Right atrium auricular region (tissue), 2 donors: Measurements from ENCODE around the gene CHST10. TPM values are rescaled to one million over a fixed set of nuclear protein-coding genes. Genes with fewer than 3 reads are reported as not detected.

Experiments used
- DNase-seq: peaks from one replicate; pipeline ENCODE4 v3.0.0-alpha.2; 2019; ENCODE audit warnings: low spot score
- H3K27ac ChIP-seq, 2 donors: fragments of 200-600 bp; sonication (generic); 1 replicate in 1 of 2; 2 replicates in 1 of 2; pipeline ENCODE4 v1.5.1; 2016 to 2019
- H3K27me3 ChIP-seq, 2 donors: fragments of 200-600 bp; sonication (generic); one replicate each; pipeline versions ENCODE4 v1.5.1 to v1.6.0; 2017 to 2019
- H3K36me3 ChIP-seq: fragments of 200-600 bp; sonication (generic); one replicate; pipeline ENCODE4 v1.5.1; 2016
- H3K4me1 ChIP-seq, 2 donors: fragments of 200-600 bp; sonication (generic); one replicate each; pipeline versions ENCODE4 v1.5.1 to v1.6.0; 2017 to 2019
- H3K4me3 ChIP-seq, 2 donors: fragments of 200-600 bp; sonication (generic); 1 replicate in 1 of 2; 2 replicates in 1 of 2; pipeline ENCODE4 v1.5.1; 2017 to 2019; ENCODE audit warnings: mild to moderate bottlenecking in 1 of 2, moderate library complexity in 1 of 2
- H3K9me3 ChIP-seq, 2 donors: fragments of 200-600 bp; sonication (generic); one replicate each; pipeline ENCODE4 v1.5.1; 2019
- total RNA-seq, 2 donors: library from RNA; depleted of rRNA; stranded (reverse); fragments of >200 nt; gene quantifications; one replicate each; pipeline ENCODE4 v1.1.0, GENCODE V29; 2016
- TF ChIP-seq, protein P1 (sequence below), 2 donors: fragments of 200-600 bp; sonication (generic); IDR thresholded peaks; one replicate each; pipeline ENCODE4 v1.5.1; 2019; ENCODE audit warnings: antibody characterized with exemption in 2 of 2

CHST10 gene
- total RNA-seq, 2 donors from 2014 or later, result 12.5 to 16.4 TPM

DNA sequence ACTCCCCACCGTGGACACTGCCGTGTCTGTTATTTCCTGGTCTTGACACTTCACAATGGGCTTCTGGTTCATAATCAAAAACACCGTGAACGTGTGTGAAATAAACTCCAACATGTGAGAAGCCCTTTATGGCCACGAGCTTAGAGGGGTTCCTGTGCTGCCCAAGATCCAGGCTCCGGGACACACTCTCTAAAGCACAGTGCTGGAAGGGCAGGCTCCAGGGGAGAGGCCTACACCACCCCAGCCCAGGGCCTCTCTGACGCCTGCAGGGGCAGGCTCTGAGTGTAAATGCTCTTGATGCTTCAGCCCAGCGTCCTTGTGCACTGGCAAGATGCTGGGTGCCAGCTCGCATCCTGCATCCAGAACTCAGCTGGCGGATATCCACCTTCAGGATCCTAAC lies 13.7 kb downstream of the CHST10 start:
- no peaks in the 10 kb centered on the region for H3K9me3 ChIP-seq
- H3K27me3 ChIP-seq, result no peaks in the 10 kb centered on the region
- TF ChIP-seq, protein P1, sequence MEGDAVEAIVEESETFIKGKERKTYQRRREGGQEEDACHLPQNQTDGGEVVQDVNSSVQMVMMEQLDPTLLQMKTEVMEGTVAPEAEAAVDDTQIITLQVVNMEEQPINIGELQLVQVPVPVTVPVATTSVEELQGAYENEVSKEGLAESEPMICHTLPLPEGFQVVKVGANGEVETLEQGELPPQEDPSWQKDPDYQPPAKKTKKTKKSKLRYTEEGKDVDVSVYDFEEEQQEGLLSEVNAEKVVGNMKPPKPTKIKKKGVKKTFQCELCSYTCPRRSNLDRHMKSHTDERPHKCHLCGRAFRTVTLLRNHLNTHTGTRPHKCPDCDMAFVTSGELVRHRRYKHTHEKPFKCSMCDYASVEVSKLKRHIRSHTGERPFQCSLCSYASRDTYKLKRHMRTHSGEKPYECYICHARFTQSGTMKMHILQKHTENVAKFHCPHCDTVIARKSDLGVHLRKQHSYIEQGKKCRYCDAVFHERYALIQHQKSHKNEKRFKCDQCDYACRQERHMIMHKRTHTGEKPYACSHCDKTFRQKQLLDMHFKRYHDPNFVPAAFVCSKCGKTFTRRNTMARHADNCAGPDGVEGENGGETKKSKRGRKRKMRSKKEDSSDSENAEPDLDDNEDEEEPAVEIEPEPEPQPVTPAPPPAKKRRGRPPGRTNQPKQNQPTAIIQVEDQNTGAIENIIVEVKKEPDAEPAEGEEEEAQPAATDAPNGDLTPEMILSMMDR (IDR thresholded peaks at IDR 0.05), result no peak
- DNase-seq, result no peak
- peaks cover 43% of the 10 kb centered on the region for H3K36me3 ChIP-seq
- no peak overlapping the region for H3K27ac ChIP-seq
- peaks cover 0 to 19% of the 10 kb centered on the region in 2 donors for H3K4me1 ChIP-seq
- H3K4me3 ChIP-seq, result no peak overlapping the region

GRCh38 chr2:100401268-100401667 lies 16.2 kb downstream of the CHST10 start:
- H3K4me3 ChIP-seq, result no peak overlapping the region
- no peaks in the 10 kb centered on the region for H3K9me3 ChIP-seq
- DNase-seq, result no peak
- H3K36me3 ChIP-seq, result peaks cover 57% of the 10 kb centered on the region
- H3K27ac ChIP-seq, result no peak overlapping the region
- TF ChIP-seq, protein P1 (IDR thresholded peaks at IDR 0.05), result no peak
- H3K27me3 ChIP-seq, result no peaks in the 10 kb centered on the region
- no peaks in the 10 kb centered on the region for H3K4me1 ChIP-seq

GRCh38 chr2:100399714-100400113 lies 17.8 kb downstream of the CHST10 start:
- no peaks in the 10 kb centered on the region for H3K9me3 ChIP-seq
- no peaks in the 10 kb centered on the region for H3K4me1 ChIP-seq
- no peak overlapping the region for H3K4me3 ChIP-seq
- H3K36me3 ChIP-seq, result peaks cover 43% of the 10 kb centered on the region
- no peak for DNase-seq
- no peaks in the 10 kb centered on the region for H3K27me3 ChIP-seq
- no peak overlapping the region for H3K27ac ChIP-seq
- TF ChIP-seq, protein P1 (IDR thresholded peaks at IDR 0.05), result no peak

DNA sequence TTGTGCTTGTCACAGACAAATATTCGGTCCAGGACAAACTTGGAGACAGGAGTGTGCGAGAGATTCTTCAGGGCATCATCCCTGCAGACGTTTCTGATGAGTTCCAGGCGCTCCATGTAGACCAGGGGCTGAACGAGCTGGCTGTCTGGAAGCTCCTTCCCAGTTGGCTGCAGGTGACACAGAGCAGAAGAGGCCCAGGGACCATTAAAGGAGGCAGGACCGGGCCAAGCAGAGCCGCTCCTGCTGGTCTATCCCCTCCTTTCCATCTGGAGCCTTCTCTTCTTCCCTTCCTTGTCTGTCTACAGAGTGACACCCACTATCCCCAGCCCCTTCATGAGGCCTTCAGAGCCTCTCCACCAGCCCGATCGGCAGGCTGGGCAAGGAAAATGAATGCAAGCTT lies 19.5 kb downstream of the CHST10 start:
- H3K27me3 ChIP-seq, result no peaks in the 10 kb centered on the region
- H3K27ac ChIP-seq, result no peak overlapping the region
- no peaks in the 10 kb centered on the region for H3K4me1 ChIP-seq
- no peaks in the 10 kb centered on the region for H3K9me3 ChIP-seq
- H3K36me3 ChIP-seq, result peaks cover 40% of the 10 kb centered on the region
- no peak for DNase-seq
- TF ChIP-seq, protein P1 (IDR thresholded peaks at IDR 0.05), result no peak
- no peak overlapping the region for H3K4me3 ChIP-seq

- peaks cover 44% of the 10 kb centered on the region for H3K36me3 ChIP-seq
- H3K27me3 ChIP-seq, result no peaks in the 10 kb centered on the region
- H3K9me3 ChIP-seq, result no peaks in the 10 kb centered on the region
- no peak overlapping the region for H3K4me3 ChIP-seq
- H3K27ac ChIP-seq, result no peak overlapping the region
- no peak for DNase-seq
- no peaks in the 10 kb centered on the region for H3K4me1 ChIP-seq
- TF ChIP-seq, protein P1 (IDR thresholded peaks at IDR 0.05), result no peak
These were observed 20.2 kb downstream of the CHST10 start for GRCh38 chr2:100397118-100397860.

GRCh38 chr2:100396483-100396882 lies 21.0 kb downstream of the CHST10 start:
- DNase-seq, result no peak
- Histone ChIP-seq H3K4me1 (no peaks in the 10 kb centered on the region), H3K27ac (no peak overlapping the region), H3K9me3 (no peaks in the 10 kb centered on the region), H3K4me3 (no peak overlapping the region), H3K27me3 (no peaks in the 10 kb centered on the region), H3K36me3 (peaks cover 38% of the 10 kb centered on the region)
- TF ChIP-seq, protein P1 (IDR thresholded peaks at IDR 0.05), result no peak
